UCSD-AML1 (cell line): ENCODE data around the gene CAMTA1.

Experiments used
- DNase-seq: peaks from one replicate; lab custom pipeline; 2025; ENCODE audit not compliant: unreplicated experiment; lab: John Stamatoyannopoulos, UW

Gene CAMTA1

GRCh38 chr1:7346070-7346596 lies 560.9 kb downstream of the CAMTA1 start:
- DNase-seq: no peak

GRCh38 chr1:7346600-7347570 lies 561.6 kb downstream of the CAMTA1 start:
- DNase-seq: no peak

GRCh38 chr1:7348073-7348472 lies 562.8 kb downstream of the CAMTA1 start:
- no peak for DNase-seq

- no peak for DNase-seq
These were observed 563.3 kb downstream of the CAMTA1 start for GRCh38 chr1:7348580-7348979.

- no peak for DNase-seq
These were observed 565.5 kb downstream of the CAMTA1 start for GRCh38 chr1:7350804-7351203.

- no peak for DNase-seq
These were observed 566.4 kb downstream of the CAMTA1 start for GRCh38 chr1:7351649-7352048.

- no peak for DNase-seq
These were observed 567.1 kb downstream of the CAMTA1 start for GRCh38 chr1:7352364-7352763.

GRCh38 chr1:7352974-7353373 lies 567.7 kb downstream of the CAMTA1 start:
- DNase-seq: no peak

GRCh38 chr1:7355646-7356045 lies 570.4 kb downstream of the CAMTA1 start:
- no peak for DNase-seq

GRCh38 chr1:7356079-7356478 lies 570.8 kb downstream of the CAMTA1 start:
- DNase-seq: no peak

GRCh38 chr1:7358425-7358824 lies 573.2 kb downstream of the CAMTA1 start:
- no peak for DNase-seq

- no peak for DNase-seq
These were observed 575.3 kb downstream of the CAMTA1 start for GRCh38 chr1:7360526-7360925.

- no peak for DNase-seq
These were observed 577.7 kb downstream of the CAMTA1 start for GRCh38 chr1:7362947-7363346.

GRCh38 chr1:7363450-7363849 lies 578.2 kb downstream of the CAMTA1 start:
- no peak for DNase-seq

- no peak for DNase-seq
These were observed 580.5 kb downstream of the CAMTA1 start for GRCh38 chr1:7365706-7366105.

- no peak for DNase-seq
These were observed 581.2 kb downstream of the CAMTA1 start for GRCh38 chr1:7366286-7366954.

- no peak for DNase-seq
These were observed 581.9 kb downstream of the CAMTA1 start for GRCh38 chr1:7366955-7367665.

- DNase-seq: no peak
These were observed 584.6 kb downstream of the CAMTA1 start for GRCh38 chr1:7369866-7370265.

- DNase-seq: no peak
These were observed 586.7 kb downstream of the CAMTA1 start for GRCh38 chr1:7371926-7372325.

GRCh38 chr1:7372477-7373120 lies 587.3 kb downstream of the CAMTA1 start:
- no peak for DNase-seq

GRCh38 chr1:7373251-7373650 lies 588.0 kb downstream of the CAMTA1 start:
- no peak for DNase-seq
